AG10803 (cell line): Measurements from ENCODE around the gene CHAC1.

Source experiments
- DNase-seq: peaks from one replicate; pipeline ENCODE4 v3.0.0; 2010; ENCODE audit warnings: low read depth
- H3K4me3 ChIP-seq: 2 replicates; pipeline ENCODE4 v1.5.1; 2011; ENCODE audit warnings: mild to moderate bottlenecking, low read length, control low read depth
- CTCF ChIP-seq: conservative IDR thresholded peaks from 2 replicates; pipeline ENCODE4 v1.5.1; 2011; ENCODE audit warnings: mild to moderate bottlenecking, low read length, control low read depth, inconsistent platforms

CHAC1 gene

GRCh38 chr15:40925495-40925862 is 27.8 kb upstream of the CHAC1 start:
- no peak for TF ChIP-seq CTCF
- no peak for DNase-seq
- H3K4me3 ChIP-seq, result no peak overlapping the region

GRCh38 chr15:40925863-40926658 is 27.2 kb upstream of the CHAC1 start:
- 0 out of 2 replicates have a peak overlapping the region, but pooled peaks have one; percentile 7 for H3K4me3 ChIP-seq
- TF ChIP-seq CTCF, result no peak
- DNase-seq, result peak; percentile 23

GRCh38 chr15:40926659-40927494 is 26.4 kb upstream of the CHAC1 start:
- DNase-seq, result no peak
- H3K4me3 ChIP-seq, result no peak overlapping the region
- no peak for TF ChIP-seq CTCF

- H3K4me3 ChIP-seq, result no peak overlapping the region; the same call in 1 of the 2 replicates
- no peak for DNase-seq
- TF ChIP-seq CTCF, result no peak
Measured at GRCh38 chr15:40927495-40927872, 25.8 kb upstream of the CHAC1 start.

- H3K4me3 ChIP-seq, result peak overlapping the region; percentile 22
- TF ChIP-seq CTCF, result no peak
- DNase-seq, result no peak
Measured at GRCh38 chr15:40927873-40928806, 25.1 kb upstream of the CHAC1 start.

- peak; percentile 27 for DNase-seq
- H3K4me3 ChIP-seq, result peak within 1 kb of the TSS; percentile 43
- TF ChIP-seq CTCF, result no peak
Measured at GRCh38 chr15:40928821-40929659, 24.2 kb upstream of the CHAC1 start, which contains the start of gene DLL4. TSS of gene DLL4 (plus strand) at chr15:40929340. CDS start at chr15:40929669, 329 bp downstream.
